ENCODE results near the gene AADAC. TPM values are rescaled to one million over a fixed set of nuclear protein-coding genes. Genes with fewer than 3 reads are reported as not detected.

AADAC gene
- total and polyA plus RNA-seq, 2 of the 13 experiments (the other 11 are each of a cell fraction or from before 2014, with no cell fraction given) = 0.87 to 1.5 TPM

DNA sequence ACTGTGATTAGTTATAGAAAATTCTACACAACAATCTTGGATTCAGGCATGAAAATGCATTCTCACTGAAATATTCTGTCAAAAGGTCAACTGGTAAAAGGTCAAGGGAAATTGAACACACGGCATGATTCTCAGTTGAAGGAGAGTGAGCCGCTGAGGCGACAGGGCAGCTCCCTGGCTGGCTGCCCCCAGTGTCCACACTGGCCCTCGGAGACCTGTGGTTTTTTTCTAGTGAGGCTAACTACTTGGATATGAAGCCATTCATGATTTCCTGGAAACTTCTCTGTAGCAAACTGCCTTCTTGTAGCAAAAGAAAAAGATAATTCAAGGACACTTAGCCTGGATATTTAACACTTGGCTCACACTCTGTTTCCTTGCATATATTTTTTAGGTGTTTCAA lies 43.0 kb upstream of the AADAC start (continued):
- TF ChIP-seq ZNF652 (CRISPR knock-in tag; IDR thresholded peaks at IDR 0.05; ENCODE audit: borderline replicate concordance, low read depth) = no peak
- TF ChIP-seq ATAD3A (CRISPR knock-in tag; IDR thresholded peaks at IDR 0.05) = no peak
- TF ChIP-seq, protein P1, sequence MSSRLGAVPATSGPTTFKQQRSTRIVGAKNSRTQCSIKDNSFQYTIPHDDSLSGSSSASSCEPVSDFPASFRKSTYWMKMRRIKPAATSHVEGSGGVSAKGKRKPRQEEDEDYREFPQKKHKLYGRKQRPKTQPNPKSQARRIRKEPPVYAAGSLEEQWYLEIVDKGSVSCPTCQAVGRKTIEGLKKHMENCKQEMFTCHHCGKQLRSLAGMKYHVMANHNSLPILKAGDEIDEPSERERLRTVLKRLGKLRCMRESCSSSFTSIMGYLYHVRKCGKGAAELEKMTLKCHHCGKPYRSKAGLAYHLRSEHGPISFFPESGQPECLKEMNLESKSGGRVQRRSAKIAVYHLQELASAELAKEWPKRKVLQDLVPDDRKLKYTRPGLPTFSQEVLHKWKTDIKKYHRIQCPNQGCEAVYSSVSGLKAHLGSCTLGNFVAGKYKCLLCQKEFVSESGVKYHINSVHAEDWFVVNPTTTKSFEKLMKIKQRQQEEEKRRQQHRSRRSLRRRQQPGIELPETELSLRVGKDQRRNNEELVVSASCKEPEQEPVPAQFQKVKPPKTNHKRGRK (CRISPR knock-in tag; IDR thresholded peaks at IDR 0.05) = no peak
- no peak for TF ChIP-seq ZKSCAN8 (CRISPR knock-in tag; IDR thresholded peaks at IDR 0.05; ENCODE audit: borderline replicate concordance)
- TF ChIP-seq ZNF737 (CRISPR knock-in tag; IDR thresholded peaks at IDR 0.05; ENCODE audit: borderline replicate concordance) = no peak
- no peak for TF ChIP-seq DMAP1 (CRISPR knock-in tag; IDR thresholded peaks at IDR 0.05)
- peak; percentile 53; the same call in 1 of the 2 replicates for TF ChIP-seq TARDBP (CRISPR knock-in tag; IDR thresholded peaks at IDR 0.05)
- TF ChIP-seq, protein P2, sequence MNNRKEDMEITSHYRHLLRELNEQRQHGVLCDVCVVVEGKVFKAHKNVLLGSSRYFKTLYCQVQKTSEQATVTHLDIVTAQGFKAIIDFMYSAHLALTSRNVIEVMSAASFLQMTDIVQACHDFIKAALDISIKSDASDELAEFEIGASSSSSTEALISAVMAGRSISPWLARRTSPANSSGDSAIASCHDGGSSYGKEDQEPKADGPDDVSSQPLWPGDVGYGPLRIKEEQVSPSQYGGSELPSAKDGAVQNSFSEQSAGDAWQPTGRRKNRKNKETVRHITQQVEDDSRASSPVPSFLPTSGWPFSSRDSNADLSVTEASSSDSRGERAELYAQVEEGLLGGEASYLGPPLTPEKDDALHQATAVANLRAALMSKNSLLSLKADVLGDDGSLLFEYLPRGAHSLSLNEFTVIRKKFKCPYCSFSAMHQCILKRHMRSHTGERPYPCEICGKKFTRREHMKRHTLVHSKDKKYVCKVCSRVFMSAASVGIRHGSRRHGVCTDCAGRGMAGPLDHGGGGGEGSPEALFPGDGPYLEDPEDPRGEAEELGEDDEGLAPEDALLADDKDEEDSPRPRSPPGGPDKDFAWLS (CRISPR knock-in tag; IDR thresholded peaks at IDR 0.05; ENCODE audit: borderline replicate concordance) = no peak
- no peak for TF ChIP-seq GTF3A (CRISPR knock-in tag; conservative IDR thresholded peaks at IDR 0.05)
- no peak for TF ChIP-seq ZNF501 (CRISPR knock-in tag; IDR thresholded peaks at IDR 0.05)
- no peak for TF ChIP-seq NPAS2 (CRISPR knock-in tag; IDR thresholded peaks at IDR 0.05; ENCODE audit: borderline replicate concordance)
- no peak for TF ChIP-seq CSRNP2 (CRISPR knock-in tag; conservative IDR thresholded peaks at IDR 0.05; ENCODE audit: low read depth)
- no peak for TF ChIP-seq ZNF577 (CRISPR knock-in tag; IDR thresholded peaks at IDR 0.05; ENCODE audit: borderline replicate concordance, low read depth)
- no peak for TF ChIP-seq HOXA5 (CRISPR knock-in tag; IDR thresholded peaks at IDR 0.05)
- TF ChIP-seq ISX (CRISPR knock-in tag; conservative IDR thresholded peaks at IDR 0.05) = no peak
- TF ChIP-seq XRCC5 (optimal IDR thresholded peaks at IDR 0.05; ENCODE audit: low read length) = no peak
- no peak for TF ChIP-seq FOXA1 (IDR thresholded peaks at IDR 0.05)
- peak; percentile 56 for TF ChIP-seq FOXA1 (CRISPR knock-in tag; IDR thresholded peaks at IDR 0.05)
- peak; percentile 35 for TF ChIP-seq SAP130 (CRISPR knock-in tag; IDR thresholded peaks at IDR 0.05; ENCODE audit: low read depth)
- peak; percentile 64 for TF ChIP-seq MED1 (CRISPR knock-in tag; IDR thresholded peaks at IDR 0.05)
- no peak for TF ChIP-seq SRSF4 (IDR thresholded peaks at IDR 0.05; ENCODE audit: low read depth, low read length, poor library complexity, severe bottlenecking)
- TF ChIP-seq ZFYVE20 (CRISPR knock-in tag; IDR thresholded peaks at IDR 0.05; ENCODE audit: borderline replicate concordance, low read depth) = no peak
- TF ChIP-seq ZNF557 (CRISPR knock-in tag; IDR thresholded peaks at IDR 0.05) = no peak
- TF ChIP-seq, protein P3, sequence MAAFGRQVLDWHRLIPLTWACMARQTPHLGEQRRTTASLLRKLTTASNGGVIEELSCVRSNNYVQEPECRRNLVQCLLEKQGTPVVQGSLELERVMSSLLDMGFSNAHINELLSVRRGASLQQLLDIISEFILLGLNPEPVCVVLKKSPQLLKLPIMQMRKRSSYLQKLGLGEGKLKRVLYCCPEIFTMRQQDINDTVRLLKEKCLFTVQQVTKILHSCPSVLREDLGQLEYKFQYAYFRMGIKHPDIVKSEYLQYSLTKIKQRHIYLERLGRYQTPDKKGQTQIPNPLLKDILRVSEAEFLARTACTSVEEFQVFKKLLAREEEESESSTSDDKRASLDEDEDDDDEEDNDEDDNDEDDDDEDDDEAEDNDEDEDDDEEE (CRISPR knock-in tag; IDR thresholded peaks at IDR 0.05) = no peak
